Gastroesophageal sphincter (tissue), 3 donors: ENCODE data around the gene SMAD4.

Experiments used
- EP300 ChIP-seq: sonication (generic); formaldehyde crosslinking; IDR thresholded peaks from one replicate; pipeline ENCODE4 v1.6.1; 2017; ENCODE audit warnings: antibody characterized with exemption, mild to moderate bottlenecking
- POLR2A ChIP-seq, 2 donors: fragments of 450-650 bp; IDR thresholded peaks; one replicate each; pipeline ENCODE4 v1.6.1; 2017; ENCODE audit warnings: antibody characterized with exemption in 2 of 2, mild to moderate bottlenecking in 2 of 2, moderate library complexity in 1 of 2
- POLR2AphosphoS5 ChIP-seq: sonication (generic); formaldehyde crosslinking; IDR thresholded peaks from one replicate; pipeline ENCODE4 v1.6.1; 2017; ENCODE audit warnings: antibody characterized with exemption
- TF ChIP-seq, protein P1 (sequence below), 4 experiments: fragments of 200-600 bp in 2 of 4; fragments of 450-650 bp in 2 of 4; sonication (generic) in 1 of 4; IDR thresholded peaks; one replicate each; pipeline ENCODE4 v1.5.1; 2017 to 2019; ENCODE audit warnings: antibody characterized with exemption in 4 of 4, mild to moderate bottlenecking in 2 of 4, moderate library complexity in 2 of 4

DNA sequence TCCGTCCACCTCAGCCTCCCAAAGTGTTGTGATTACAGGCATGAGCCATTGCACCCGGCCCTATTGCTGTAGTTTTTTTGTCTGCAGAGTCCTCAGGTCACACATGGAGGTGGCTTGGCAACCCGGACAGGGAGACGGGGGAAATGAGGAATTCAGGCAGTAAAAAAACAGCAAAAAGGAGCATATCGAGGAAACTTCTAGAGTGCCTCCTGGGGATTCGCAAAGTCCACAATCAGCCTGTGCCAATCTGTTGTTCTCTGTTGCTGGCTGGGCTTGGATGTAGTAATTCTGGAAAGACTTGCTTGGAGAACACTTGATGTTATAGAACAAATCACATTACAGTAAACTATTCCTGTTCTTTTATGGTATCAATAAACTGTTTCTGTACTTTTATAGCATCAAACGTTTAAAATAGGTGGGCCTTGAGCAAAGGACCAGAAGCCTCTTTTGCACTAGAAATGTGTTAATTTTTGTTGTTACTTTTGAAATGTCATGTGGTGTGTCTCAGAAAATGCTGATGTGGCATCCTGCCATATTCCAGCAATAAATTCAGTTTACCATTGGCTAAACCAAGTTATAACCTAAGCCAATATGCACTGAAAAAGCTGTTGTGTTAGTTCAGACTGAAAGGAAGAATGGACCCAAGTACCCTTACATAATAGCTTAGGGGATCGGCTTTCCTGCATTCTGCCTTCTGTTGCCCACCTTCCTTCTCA lies 47.8 kb upstream of the SMAD4 start:
- TF ChIP-seq, protein P1, sequence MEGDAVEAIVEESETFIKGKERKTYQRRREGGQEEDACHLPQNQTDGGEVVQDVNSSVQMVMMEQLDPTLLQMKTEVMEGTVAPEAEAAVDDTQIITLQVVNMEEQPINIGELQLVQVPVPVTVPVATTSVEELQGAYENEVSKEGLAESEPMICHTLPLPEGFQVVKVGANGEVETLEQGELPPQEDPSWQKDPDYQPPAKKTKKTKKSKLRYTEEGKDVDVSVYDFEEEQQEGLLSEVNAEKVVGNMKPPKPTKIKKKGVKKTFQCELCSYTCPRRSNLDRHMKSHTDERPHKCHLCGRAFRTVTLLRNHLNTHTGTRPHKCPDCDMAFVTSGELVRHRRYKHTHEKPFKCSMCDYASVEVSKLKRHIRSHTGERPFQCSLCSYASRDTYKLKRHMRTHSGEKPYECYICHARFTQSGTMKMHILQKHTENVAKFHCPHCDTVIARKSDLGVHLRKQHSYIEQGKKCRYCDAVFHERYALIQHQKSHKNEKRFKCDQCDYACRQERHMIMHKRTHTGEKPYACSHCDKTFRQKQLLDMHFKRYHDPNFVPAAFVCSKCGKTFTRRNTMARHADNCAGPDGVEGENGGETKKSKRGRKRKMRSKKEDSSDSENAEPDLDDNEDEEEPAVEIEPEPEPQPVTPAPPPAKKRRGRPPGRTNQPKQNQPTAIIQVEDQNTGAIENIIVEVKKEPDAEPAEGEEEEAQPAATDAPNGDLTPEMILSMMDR (IDR thresholded peaks at IDR 0.05) = no peak
- TF ChIP-seq POLR2A (IDR thresholded peaks at IDR 0.05) (no peak), EP300 (no peak), POLR2AphosphoS5 (no peak)
